Neuronal stem cell (in vitro differentiated cells): Measurements from ENCODE around the gene REG3G.

Source experiments
- DNase-seq: peaks from one replicate; pipeline ENCODE4 v3.0.0-alpha.2; 2013; ENCODE audit warnings: low spot score
- H2AFZ ChIP-seq: one replicate; pipeline ENCODE4 v1.6.1; 2013; ENCODE audit warnings: mild to moderate bottlenecking, low read length, inconsistent platforms
- H2AK5ac ChIP-seq: 2 replicates; pipeline ENCODE4 v1.6.1; 2013; ENCODE audit warnings: low read depth, mild to moderate bottlenecking, inconsistent platforms, low read length, moderate library complexity, mixed read lengths
- H2BK120ac ChIP-seq: 2 replicates; pipeline ENCODE4 v1.6.1; 2013; ENCODE audit warnings: low read depth, mild to moderate bottlenecking, inconsistent platforms, low read length, moderate library complexity, mixed read lengths
- H2BK12ac ChIP-seq: one replicate; pipeline ENCODE4 v1.6.1; 2013; ENCODE audit warnings: low read length, inconsistent platforms
- H2BK15ac ChIP-seq: 2 replicates; pipeline ENCODE4 v1.6.1; 2013; ENCODE audit warnings: mild to moderate bottlenecking, low read length, inconsistent platforms, mixed read lengths
- H2BK5ac ChIP-seq: one replicate; pipeline ENCODE4 v1.6.1; 2013; ENCODE audit warnings: inconsistent platforms, mild to moderate bottlenecking, low read length, moderate library complexity
- H3K14ac ChIP-seq: one replicate; pipeline ENCODE4 v1.6.1; 2013; ENCODE audit warnings: low read length, inconsistent platforms
- H3K18ac ChIP-seq: 2 replicates; pipeline ENCODE4 v1.6.1; 2013; ENCODE audit warnings: low read length, inconsistent platforms
- H3K23ac ChIP-seq: 2 replicates; pipeline ENCODE4 v1.6.1; 2013; ENCODE audit warnings: low read depth, mild to moderate bottlenecking, mixed read lengths, low read length, inconsistent platforms; ENCODE audit not compliant: poor library complexity
- H3K27ac ChIP-seq: replicated peaks from 3 replicates; pipeline ENCODE4 v1.5.1; 2013; ENCODE audit warnings: low read length, inconsistent platforms
- H3K27me3 ChIP-seq, 3 experiments: 2 replicates each; pipeline ENCODE4 v1.6.1; 2013; ENCODE audit warnings: low read length in 3 of 3, mild to moderate bottlenecking in 2 of 3, inconsistent platforms in 1 of 3, low read depth in 1 of 3, mixed read lengths in 1 of 3, moderate library complexity in 1 of 3; ENCODE audit not compliant: control insufficient read depth in 3 of 3, insufficient read depth in 3 of 3
- H3K36me3 ChIP-seq, 2 donors: replicated peaks in 1 of 2; 2 replicates each; pipeline ENCODE4 v1.6.1; 2013; ENCODE audit warnings: low read length in 2 of 2; ENCODE audit not compliant: control insufficient read depth in 2 of 2, insufficient read depth in 2 of 2
- H3K4ac ChIP-seq: 2 replicates; pipeline ENCODE4 v1.6.1; 2013; ENCODE audit warnings: inconsistent platforms, mild to moderate bottlenecking, low read length, moderate library complexity
- H3K4me1 ChIP-seq, 2 donors: 1 replicate in 1 of 2; 2 replicates in 1 of 2; pipeline ENCODE4 v1.6.1; 2013; ENCODE audit warnings: low read length in 2 of 2, low read depth in 1 of 2; ENCODE audit not compliant: control insufficient read depth in 2 of 2, insufficient read depth in 1 of 2
- H3K4me2 ChIP-seq: one replicate; pipeline ENCODE4 v1.6.1; 2013; ENCODE audit warnings: mild to moderate bottlenecking, low read length, inconsistent platforms; ENCODE audit not compliant: insufficient read depth, poor library complexity, severe bottlenecking
- H3K4me3 ChIP-seq, 2 donors: 2 replicates each; pipeline ENCODE4 v1.5.1; 2013; ENCODE audit warnings: low read length in 2 of 2, mild to moderate bottlenecking in 2 of 2, inconsistent platforms in 1 of 2, moderate library complexity in 1 of 2
- H3K79me1 ChIP-seq: one replicate; pipeline ENCODE4 v1.6.1; 2013; ENCODE audit warnings: low read depth, mild to moderate bottlenecking, inconsistent platforms, low read length, moderate library complexity
- H3K9ac ChIP-seq: one replicate; pipeline ENCODE4 v1.6.1; 2013; ENCODE audit warnings: mild to moderate bottlenecking, low read depth, low read length, inconsistent platforms; ENCODE audit not compliant: poor library complexity
- H3K9me3 ChIP-seq, 2 donors: replicated peaks in 1 of 2; 2 replicates each; pipeline versions ENCODE3 to v1.6.1; 2013; ENCODE audit warnings: low read length in 2 of 2, mild to moderate bottlenecking in 2 of 2, inconsistent platforms in 1 of 2, low read depth in 1 of 2, mixed read lengths in 1 of 2, moderate library complexity in 1 of 2; ENCODE audit not compliant: control insufficient read depth in 2 of 2, insufficient read depth in 1 of 2
- H4K8ac ChIP-seq: one replicate; pipeline ENCODE4 v1.6.1; 2013; ENCODE audit warnings: low read depth, mild to moderate bottlenecking, inconsistent platforms, low read length, moderate library complexity
- H4K91ac ChIP-seq: one replicate; pipeline ENCODE4 v1.6.1; 2013; ENCODE audit warnings: low read length, low read depth, mild to moderate bottlenecking, inconsistent platforms; ENCODE audit not compliant: poor library complexity
- WGBS, 2 donors: extraction: QIAGEN DNeasy Blood & Tissue Kit; methylation state at CpG; one replicate each; pipeline ENCODE4 v1.1.7; 2013; ENCODE audit warnings: missing lambda C conversion rate in 2 of 2, mixed read lengths in 1 of 2; ENCODE audit not compliant: insufficient read length in 2 of 2, insufficient replicate concordance in 1 of 2; ENCODE audit errors: extremely low coverage in 2 of 2; 5-methylcytosine and 5-hydroxymethylcytosine counted together

Gene REG3G

DNA sequence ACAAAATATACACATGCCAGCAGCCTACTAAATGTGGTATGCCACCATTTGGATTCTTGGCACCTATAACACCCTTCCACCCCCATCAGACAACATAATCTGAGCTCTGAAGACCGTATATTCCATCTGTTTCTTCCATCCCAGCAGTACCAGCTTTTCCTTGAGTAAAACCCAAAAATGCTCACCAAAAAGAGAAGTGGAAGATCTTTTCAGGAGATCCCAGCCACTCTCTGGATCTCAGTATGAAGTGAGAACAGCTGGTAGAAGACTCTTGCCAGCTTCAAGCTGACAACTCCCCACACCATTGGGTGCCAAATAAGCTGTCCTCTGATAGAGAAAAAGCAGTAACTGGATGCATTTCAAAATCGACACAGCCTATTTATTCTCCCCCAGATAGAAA is 39.7 kb downstream of the REG3G start:
- Histone ChIP-seq H3K14ac (no peak overlapping the region), H2BK15ac (no peak overlapping the region), H3K27me3 (no peaks in the 10 kb centered on the region), H4K8ac (no peak overlapping the region), H3K4me2 (no peak overlapping the region), H3K18ac (no peak overlapping the region), H3K23ac (no peak overlapping the region), H2BK12ac (no peak overlapping the region), H4K91ac (no peak overlapping the region), H2BK120ac (no peak overlapping the region), H2AK5ac (no peak overlapping the region), H3K9ac (no peak overlapping the region), H3K79me1 (no peaks in the 10 kb centered on the region), H2AFZ (no peak overlapping the region), H3K27ac (no peak overlapping the region), H3K9me3 (no peaks in the 10 kb centered on the region), H2BK5ac (no peak overlapping the region), H3K4me3 (no peak overlapping the region), H3K4ac (no peak overlapping the region), H3K36me3 (no peaks in the 10 kb centered on the region), H3K4me1 (no peaks in the 10 kb centered on the region)
- no peak for DNase-seq
- WGBS, 2 donors: no CpG with 5 or more reads among the region's 2 CpGs

DNA sequence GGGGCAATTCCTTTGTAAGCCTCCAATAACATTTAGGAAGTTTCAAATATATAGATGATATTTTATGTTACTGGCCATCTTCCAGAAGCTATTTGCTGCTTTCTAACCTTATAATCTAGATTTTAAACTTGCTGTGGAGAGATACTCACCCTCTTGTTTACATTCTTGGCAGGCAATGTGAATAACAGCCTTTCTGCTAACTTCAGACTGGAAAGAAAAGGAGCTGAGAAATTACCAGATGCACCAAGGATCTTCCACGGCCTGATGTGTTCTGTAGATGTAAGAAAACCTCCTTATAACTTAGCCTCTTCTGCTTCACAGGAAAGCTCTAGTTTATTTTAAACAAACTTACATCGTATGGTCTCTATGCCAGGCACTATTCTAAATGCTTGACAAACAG is 45.6 kb downstream of the REG3G start:
- no peak for DNase-seq
- H2BK5ac ChIP-seq: no peak overlapping the region
- H3K4ac ChIP-seq: no peak overlapping the region
- no peak overlapping the region for H3K4me2 ChIP-seq
- no peak overlapping the region for H4K91ac ChIP-seq
- H3K4me1 ChIP-seq: no peaks in the 10 kb centered on the region
- no peak overlapping the region for H3K27ac ChIP-seq
- H3K14ac ChIP-seq: no peak overlapping the region
- no peak overlapping the region for H4K8ac ChIP-seq
- H2BK15ac ChIP-seq: no peak overlapping the region
- H3K36me3 ChIP-seq: no peaks in the 10 kb centered on the region
- no peak overlapping the region for H3K4me3 ChIP-seq
- H3K9ac ChIP-seq: no peak overlapping the region
- H2BK120ac ChIP-seq: no peak overlapping the region
- no CpG with 5 or more reads among the region's 2 CpGs for WGBS, 2 donors
- no peak overlapping the region for H3K18ac ChIP-seq
- H2BK12ac ChIP-seq: no peak overlapping the region
- no peaks in the 10 kb centered on the region for H3K79me1 ChIP-seq
- H3K9me3 ChIP-seq: no peaks in the 10 kb centered on the region
- no peak overlapping the region for H2AFZ ChIP-seq
- no peak overlapping the region for H3K23ac ChIP-seq
- no peaks in the 10 kb centered on the region for H3K27me3 ChIP-seq
- H2AK5ac ChIP-seq: no peak overlapping the region
